ENCODE measurements around the gene ADM2.
"Not testable (repeated sequence)": the region's sequence is repeated elsewhere in the genome, so short reads cannot be mapped to it uniquely, and the experiment has no call there.

Gene ADM2

DNA sequence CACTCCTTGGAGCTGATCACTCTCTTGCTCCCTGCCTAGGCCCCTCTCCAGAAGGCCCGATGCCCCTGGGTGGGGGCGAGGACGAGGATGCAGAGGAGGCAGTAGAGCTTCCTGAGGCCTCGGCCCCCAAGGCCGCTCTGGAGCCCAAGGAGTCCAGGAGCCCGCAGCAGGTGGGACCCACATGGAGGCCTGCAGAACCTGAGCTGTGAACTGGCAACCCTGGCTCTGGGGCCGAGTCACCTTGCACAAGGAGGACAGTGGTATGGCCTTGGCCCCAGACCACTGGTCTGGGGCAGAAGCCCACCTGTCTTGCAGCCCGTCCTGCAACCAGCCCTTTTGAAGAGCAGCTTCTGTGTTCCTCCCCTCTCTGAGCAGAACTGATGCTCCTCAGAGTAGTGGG lies 37.8 kb downstream of the ADM2 start:
- TF ChIP-seq, protein P1, sequence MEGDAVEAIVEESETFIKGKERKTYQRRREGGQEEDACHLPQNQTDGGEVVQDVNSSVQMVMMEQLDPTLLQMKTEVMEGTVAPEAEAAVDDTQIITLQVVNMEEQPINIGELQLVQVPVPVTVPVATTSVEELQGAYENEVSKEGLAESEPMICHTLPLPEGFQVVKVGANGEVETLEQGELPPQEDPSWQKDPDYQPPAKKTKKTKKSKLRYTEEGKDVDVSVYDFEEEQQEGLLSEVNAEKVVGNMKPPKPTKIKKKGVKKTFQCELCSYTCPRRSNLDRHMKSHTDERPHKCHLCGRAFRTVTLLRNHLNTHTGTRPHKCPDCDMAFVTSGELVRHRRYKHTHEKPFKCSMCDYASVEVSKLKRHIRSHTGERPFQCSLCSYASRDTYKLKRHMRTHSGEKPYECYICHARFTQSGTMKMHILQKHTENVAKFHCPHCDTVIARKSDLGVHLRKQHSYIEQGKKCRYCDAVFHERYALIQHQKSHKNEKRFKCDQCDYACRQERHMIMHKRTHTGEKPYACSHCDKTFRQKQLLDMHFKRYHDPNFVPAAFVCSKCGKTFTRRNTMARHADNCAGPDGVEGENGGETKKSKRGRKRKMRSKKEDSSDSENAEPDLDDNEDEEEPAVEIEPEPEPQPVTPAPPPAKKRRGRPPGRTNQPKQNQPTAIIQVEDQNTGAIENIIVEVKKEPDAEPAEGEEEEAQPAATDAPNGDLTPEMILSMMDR (IDR thresholded peaks at IDR 0.05; ENCODE audit: low read depth, low read length): no peak
- Histone ChIP-seq H3K9me3 (no peaks in the 10 kb centered on the region), H3K4me3 (ENCODE audit: low read depth, low read length) (no peak overlapping the region), H3K36me3 (peaks cover 69% of the 10 kb centered on the region), H3K4me1 (peaks cover 5% of the 10 kb centered on the region; the same call in 1 of the 2 replicates), H3K27me3 (no peaks in the 10 kb centered on the region)
- no peak for DNase-seq

- peaks cover 69% of the 10 kb centered on the region for H3K36me3 ChIP-seq
- H3K4me3 ChIP-seq (ENCODE audit: low read depth, low read length): not testable (repeated sequence)
Measured at GRCh38 chr22:50520184-50520583, 38.8 kb downstream of the ADM2 start.

DNA sequence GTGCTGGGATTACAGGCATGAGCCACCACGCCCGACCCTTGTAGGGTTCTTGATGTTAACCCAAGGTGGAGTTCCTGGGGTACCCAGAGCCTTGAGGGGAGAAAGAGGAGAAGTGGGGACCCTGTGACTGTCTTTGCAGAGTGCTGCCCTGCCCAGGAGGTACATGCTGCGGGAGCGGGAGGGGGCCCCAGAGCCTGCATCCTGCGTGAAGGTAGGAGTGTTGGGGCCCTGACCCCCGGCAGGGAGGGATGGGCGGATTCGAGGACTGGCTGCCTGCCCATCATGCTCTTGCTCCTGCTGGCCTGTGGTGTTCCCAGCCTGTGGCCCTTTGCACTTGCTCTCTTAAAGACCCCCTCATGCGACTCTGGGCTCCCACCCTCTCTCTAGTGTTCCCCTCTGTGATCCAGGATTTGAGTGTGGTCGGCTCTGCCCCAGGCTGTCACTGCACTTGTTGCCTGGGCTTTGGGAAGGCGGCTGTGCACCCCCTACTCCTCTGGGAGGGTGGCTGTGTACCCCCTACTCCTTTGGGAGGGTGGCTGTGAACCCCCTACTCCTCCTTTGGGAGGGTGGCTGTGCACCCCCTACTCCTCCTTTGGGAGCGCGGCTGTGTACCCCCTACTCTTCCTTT lies 39.6 kb downstream of the ADM2 start:
- Histone ChIP-seq H3K4me1 (peaks cover 5% of the 10 kb centered on the region; the same call in 1 of the 2 replicates), H3K27me3 (no peaks in the 10 kb centered on the region), H3K4me3 (ENCODE audit: low read depth, low read length) (no peak overlapping the region), H3K36me3 (peaks cover 69% of the 10 kb centered on the region), H3K9me3 (no peaks in the 10 kb centered on the region)
- TF ChIP-seq, protein P1 (IDR thresholded peaks at IDR 0.05; ENCODE audit: low read depth, low read length): no peak
- no peak for DNase-seq

More at GRCh38 chr22:50520184-50520583, 38.8 kb downstream of the ADM2 start:
- H3K27me3 ChIP-seq, H3K9me3 ChIP-seq, H3K4me1 ChIP-seq, DNase-seq: not testable (repeated sequence)

- Histone ChIP-seq H3K27me3 (no peaks in the 10 kb centered on the region), H3K9me3 (no peaks in the 10 kb centered on the region), H3K4me3 (ENCODE audit: low read depth, low read length) (no peak overlapping the region), H3K36me3 (peaks cover 63% of the 10 kb centered on the region), H3K4me1 (peaks cover 6% of the 10 kb centered on the region; the same call in 1 of the 2 replicates)
- TF ChIP-seq, protein P1 (IDR thresholded peaks at IDR 0.05; ENCODE audit: low read depth, low read length): no peak
- no peak for DNase-seq
Measured at GRCh38 chr22:50521710-50522109, 40.4 kb downstream of the ADM2 start.

DNA sequence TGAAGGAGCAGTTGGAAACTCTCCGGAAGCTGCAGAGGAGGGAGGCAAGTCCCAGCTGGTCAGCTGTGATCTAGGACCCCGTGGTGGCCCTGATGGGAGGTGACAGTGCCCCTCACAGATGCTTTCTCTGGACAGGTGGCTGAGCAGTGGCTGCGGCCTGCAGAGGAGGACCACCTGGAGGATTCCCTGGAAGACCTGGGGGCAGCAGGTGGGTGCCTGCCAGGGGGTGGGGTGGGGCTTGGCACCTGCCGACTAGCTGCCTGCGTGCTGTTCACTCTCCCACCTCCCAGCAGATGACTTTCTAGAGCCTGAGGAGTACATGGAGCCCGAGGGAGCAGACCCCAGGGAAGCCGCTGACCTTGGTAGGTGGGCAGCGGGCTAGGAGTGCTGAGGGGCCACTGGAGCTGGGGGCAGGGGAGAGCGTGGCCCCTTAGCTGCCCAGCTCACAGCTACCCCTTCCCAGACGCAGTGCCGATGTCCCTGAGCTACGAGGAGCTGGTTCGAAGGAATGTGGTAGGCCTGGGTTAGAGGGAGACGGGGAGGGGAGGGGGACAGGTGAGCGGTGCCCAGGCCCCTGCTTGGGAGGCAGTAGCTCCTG lies 41.0 kb downstream of the ADM2 start:
- peaks cover 12% of the 10 kb centered on the region; the same call in 1 of the 2 replicates for H3K4me1 ChIP-seq
- no peak overlapping the region for H3K4me3 ChIP-seq (ENCODE audit: low read depth, low read length)
- no peak for DNase-seq
- TF ChIP-seq, protein P1 (IDR thresholded peaks at IDR 0.05; ENCODE audit: low read depth, low read length): no peak
- peaks cover 57% of the 10 kb centered on the region for H3K36me3 ChIP-seq
- no peaks in the 10 kb centered on the region for H3K9me3 ChIP-seq
- H3K27me3 ChIP-seq: no peaks in the 10 kb centered on the region

DNA sequence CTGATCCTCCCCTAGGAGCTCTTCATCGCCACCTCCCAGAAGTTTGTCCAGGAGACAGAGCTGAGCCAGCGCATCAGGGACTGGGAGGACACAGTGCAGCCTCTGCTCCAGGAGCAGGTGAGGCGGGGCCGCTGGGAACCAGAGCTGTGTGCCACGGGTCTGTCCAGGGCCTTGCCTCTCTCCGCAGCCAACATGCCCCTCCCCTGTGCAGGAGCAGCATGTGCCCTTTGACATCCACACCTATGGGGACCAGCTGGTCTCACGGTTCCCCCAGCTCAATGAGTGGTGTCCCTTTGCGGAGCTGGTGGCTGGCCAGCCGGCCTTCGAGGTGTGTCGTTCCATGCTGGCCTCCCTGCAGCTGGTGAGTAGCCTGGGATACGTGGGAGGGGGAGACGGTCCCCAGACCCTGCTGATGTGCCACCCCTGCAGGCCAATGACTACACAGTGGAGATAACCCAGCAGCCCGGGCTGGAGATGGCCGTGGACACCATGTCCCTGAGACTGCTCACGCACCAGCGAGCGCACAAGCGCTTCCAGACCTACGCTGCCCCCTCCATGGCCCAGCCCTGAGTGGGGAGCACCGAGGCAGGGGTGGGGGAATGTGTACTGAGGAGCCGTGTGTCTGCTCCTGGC lies 41.6 kb downstream of the ADM2 start:
- peaks cover 13% of the 10 kb centered on the region; the same call in 1 of the 2 replicates for H3K4me1 ChIP-seq
- H3K9me3 ChIP-seq: no peaks in the 10 kb centered on the region
- no peak for DNase-seq
- H3K36me3 ChIP-seq: peaks cover 51% of the 10 kb centered on the region
- no peaks in the 10 kb centered on the region for H3K27me3 ChIP-seq
- TF ChIP-seq, protein P1 (IDR thresholded peaks at IDR 0.05; ENCODE audit: low read depth, low read length): no peak
- no peak overlapping the region for H3K4me3 ChIP-seq (ENCODE audit: low read depth, low read length)

Data from BE2C (cell line).